AG04449 (cell line): ENCODE results near the gene RBMS3.

ENCODE experiments used
- CTCF ChIA-PET: fragments of 350-600 bp; formaldehyde crosslinking; extraction: SDS; loops from one replicate; lab custom pipeline; 2021; ENCODE audit warnings: antibody characterized with exemption; lab: Yijun Ruan, JAX
- POLR2A ChIA-PET: fragments of 400-600, 350-600 bp; formaldehyde crosslinking; extraction: SDS; loops from one replicate; lab custom pipeline; 2020; ENCODE audit warnings: antibody characterized with exemption, inconsistent platforms; lab: Yijun Ruan, JAX
- DNase-seq: peaks from one replicate; pipeline ENCODE4 v3.0.0-alpha.2; 2010; ENCODE audit warnings: low read depth, low spot score
- H3K4me3 ChIP-seq: 2 replicates; pipeline ENCODE4 v1.5.1; 2011; ENCODE audit warnings: low read depth, mild to moderate bottlenecking, control low read depth, low read length
- CTCF ChIP-seq: IDR thresholded peaks from one replicate; pipeline ENCODE4 v1.5.1; 2011; ENCODE audit warnings: mild to moderate bottlenecking, moderate library complexity, low read length, control low read depth, inconsistent platforms; ENCODE audit not compliant: insufficient read depth; ENCODE audit errors: missing control alignments

RBMS3 gene

GRCh38 chr3:29763115-29763514, 482.2 kb downstream of the RBMS3 start:
- ChIA-PET CTCF (interaction anchor here (1.7 to 1.8 kb wide), 3 partner anchors 9 to 618 kb away, joined by 3 to 6 read pairs (median 5); no protein-coding TSS in a partner anchor), POLR2A (no interaction called here)
- TF ChIP-seq CTCF: no peak
- H3K4me3 ChIP-seq: no peak overlapping the region
- no peak for DNase-seq

GRCh38 chr3:29764041-29764440, 483.2 kb downstream of the RBMS3 start:
- no peak overlapping the region for H3K4me3 ChIP-seq
- ChIA-PET CTCF (interaction anchor here (0.6 to 1.8 kb wide), 5 partner anchors 9 to 903 kb away, joined by 3 to 6 read pairs (median 4); no protein-coding TSS in a partner anchor), POLR2A (interaction anchor here (0.7 kb wide), 1 partner anchor 513 kb away, joined by 3 read pairs; no protein-coding TSS in a partner anchor)
- peak; percentile 62 for DNase-seq
- TF ChIP-seq CTCF: no peak

GRCh38 chr3:29764603-29765254, 483.9 kb downstream of the RBMS3 start:
- H3K4me3 ChIP-seq: no peak overlapping the region
- ChIA-PET CTCF (interaction anchor here (1.1 to 1.8 kb wide), 5 partner anchors 8 to 620 kb away, joined by 3 to 6 read pairs (median 4); no protein-coding TSS in a partner anchor), POLR2A (no interaction called here)
- peak; percentile 58 for DNase-seq
- peak; percentile 52 for TF ChIP-seq CTCF

GRCh38 chr3:29771602-29772001, 490.7 kb downstream of the RBMS3 start:
- TF ChIP-seq CTCF: no peak
- no peak for DNase-seq
- POLR2A ChIA-PET: no interaction called here
- no peak overlapping the region for H3K4me3 ChIP-seq
- CTCF ChIA-PET: no interaction called here

GRCh38 chr3:29772436-29772835, 491.6 kb downstream of the RBMS3 start:
- DNase-seq: no peak
- ChIA-PET CTCF (interaction anchor here (1.3 kb wide), 1 partner anchor 8 kb away, joined by 5 read pairs; no protein-coding TSS in a partner anchor), POLR2A (no interaction called here)
- H3K4me3 ChIP-seq: no peak overlapping the region
- TF ChIP-seq CTCF: no peak

- ChIA-PET POLR2A (no interaction called here), CTCF (interaction anchor here (1.3 kb wide), 1 partner anchor 9 kb away, joined by 5 read pairs; no protein-coding TSS in a partner anchor)
- no peak for TF ChIP-seq CTCF
- no peak overlapping the region for H3K4me3 ChIP-seq
- DNase-seq: no peak
Measured at GRCh38 chr3:29773481-29773880, 492.6 kb downstream of the RBMS3 start.
